HG03175 (cell line): ENCODE results near the gene FAF1.

Experiments
- ATAC-seq: cut with Tn5 transposase; IDR thresholded peaks from one replicate; pipeline ENCODE4 v1.9.1; 2021; ENCODE audit warnings: mild to moderate bottlenecking, moderate library complexity; ENCODE audit not compliant: unreplicated experiment

FAF1 gene

GRCh38 chr1:50421768-50422674 is 538.0 kb downstream of the FAF1 start:
- ATAC-seq = no peak

GRCh38 chr1:50421366-50421748 is 538.7 kb downstream of the FAF1 start:
- ATAC-seq = no peak

- no peak for ATAC-seq
Measured at GRCh38 chr1:50420689-50421365, 539.2 kb downstream of the FAF1 start.

- no peak for ATAC-seq
Measured at GRCh38 chr1:50419907-50420677, 540.0 kb downstream of the FAF1 start.

- ATAC-seq = no peak
Measured at GRCh38 chr1:50419192-50419906, 540.7 kb downstream of the FAF1 start.

GRCh38 chr1:50418600-50419109 is 541.4 kb downstream of the FAF1 start:
- ATAC-seq = no peak

- ATAC-seq = no peak
Measured at GRCh38 chr1:50417946-50418599, 542.0 kb downstream of the FAF1 start.

GRCh38 chr1:50417507-50417906 is 542.6 kb downstream of the FAF1 start:
- ATAC-seq = no peak

- no peak for ATAC-seq
Measured at GRCh38 chr1:50416553-50417453, 543.3 kb downstream of the FAF1 start.

GRCh38 chr1:50416150-50416527 is 543.9 kb downstream of the FAF1 start:
- no peak for ATAC-seq

- ATAC-seq = no peak
Measured at GRCh38 chr1:50415235-50416149, 544.6 kb downstream of the FAF1 start.

- ATAC-seq = no peak
Measured at GRCh38 chr1:50414853-50415234, 545.2 kb downstream of the FAF1 start.

GRCh38 chr1:50412813-50413476 is 547.1 kb downstream of the FAF1 start:
- ATAC-seq = no peak

GRCh38 chr1:50405814-50406213 is 554.3 kb downstream of the FAF1 start:
- ATAC-seq = no peak

- no peak for ATAC-seq
Measured at GRCh38 chr1:50393522-50394120, 566.4 kb downstream of the FAF1 start.
